GM12892 (cell line): ENCODE measurements around the gene CTPS1. TPM values are rescaled to one million over a fixed set of nuclear protein-coding genes. Genes with fewer than 3 reads are reported as not detected.

ENCODE experiments used
- DNase-seq: peaks from one replicate; pipeline ENCODE4 v3.0.0; 2011; ENCODE audit not compliant: insufficient read length
- FAIRE-seq: peaks from 2 replicates; lab custom pipeline; 2011; peaks lifted over from hg19 to GRCh38; lab: Jason Lieb, UNC
- POLR2A ChIP-seq: IDR thresholded peaks from 2 replicates; pipeline ENCODE4 v1.6.1; 2011; ENCODE audit warnings: low read depth, low read length, control low read depth
- POLR2AphosphoS5 ChIP-seq: IDR thresholded peaks from 2 replicates; pipeline ENCODE4 v1.6.1; 2011; ENCODE audit warnings: low read depth, low read length, control low read depth
- TAF1 ChIP-seq: IDR thresholded peaks from 2 replicates; pipeline ENCODE4 v1.6.1; 2011; ENCODE audit warnings: low read depth, mild to moderate bottlenecking, control low read depth, low read length, borderline replicate concordance
- polyA plus RNA-seq: library from polyadenylated mRNA; unstranded; fragments of >200 nt; gene quantifications from one replicate; pipeline ENCODE4 v1.2.1, GENCODE V29; 2012; ENCODE audit warnings: missing spikeins, inconsistent platforms; ENCODE audit not compliant: missing spikeins

The CTPS1 gene
- 44.6 TPM for polyA plus RNA-seq

DNA sequence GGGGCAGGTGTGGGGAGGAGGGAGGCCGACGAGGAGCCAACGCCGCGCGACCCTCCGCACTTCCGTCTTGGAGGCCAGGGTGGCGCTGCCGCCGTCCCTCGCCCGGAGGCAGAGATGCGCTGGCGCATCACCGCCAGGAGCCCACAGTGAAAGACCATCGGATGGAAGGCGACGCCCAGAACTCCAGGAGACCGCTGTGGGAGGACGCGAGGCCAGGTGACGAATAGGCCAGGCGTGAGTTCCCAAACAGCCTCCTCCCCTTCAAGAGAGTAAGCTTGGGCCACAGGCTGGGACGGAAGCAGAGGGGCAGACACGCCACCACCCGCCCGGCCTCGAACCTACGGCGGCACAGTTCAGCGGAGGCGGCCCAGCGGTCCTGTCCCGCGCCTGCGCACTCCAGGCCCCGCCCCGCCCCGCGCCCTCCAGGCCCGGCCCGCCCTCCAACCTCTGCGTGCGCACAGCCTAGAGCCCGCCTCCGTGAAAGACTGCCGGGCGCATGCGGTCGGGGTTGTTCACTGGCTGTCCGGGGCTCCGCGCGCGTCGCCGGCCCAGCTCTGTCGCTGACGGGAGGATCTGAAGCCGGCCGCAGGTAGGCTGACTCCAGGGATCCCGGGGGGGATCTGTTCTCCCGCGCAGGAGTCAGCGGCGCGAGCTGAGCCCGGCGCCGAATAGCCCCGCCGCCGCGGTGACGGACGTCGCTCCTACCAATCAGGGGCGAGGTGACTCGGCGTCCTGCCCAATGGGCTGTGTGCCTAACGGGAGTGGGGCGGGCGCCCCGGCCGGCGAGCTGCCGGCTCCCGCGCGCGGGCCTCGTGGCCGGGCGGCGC lies at the start of gene CTPS1:
Gene CTPS1, plus strand, starts transcription at position 456 of the 827 bp plus-strand sequence. CDS start 3,595 bp downstream, outside the sequence.
- TF ChIP-seq POLR2AphosphoS5 (peak; percentile 79), TAF1 (peak; percentile 45), POLR2A (peak; percentile 86)
- FAIRE-seq (peak; percentile 96), DNase-seq (peak; percentile 96)

- no peak for TF ChIP-seq POLR2A
- TF ChIP-seq TAF1: no peak
- no peak for TF ChIP-seq POLR2AphosphoS5
- no peak for DNase-seq
- FAIRE-seq: no peak
These were observed 49.1 kb upstream of the CTPS1 start for GRCh38 chr1:40930174-40930964.

GRCh38 chr1:40931601-40932000 lies 47.9 kb upstream of the CTPS1 start:
- TF ChIP-seq POLR2AphosphoS5 (no peak), POLR2A (no peak), TAF1 (no peak)
- DNase-seq (no peak), FAIRE-seq (no peak)

DNA sequence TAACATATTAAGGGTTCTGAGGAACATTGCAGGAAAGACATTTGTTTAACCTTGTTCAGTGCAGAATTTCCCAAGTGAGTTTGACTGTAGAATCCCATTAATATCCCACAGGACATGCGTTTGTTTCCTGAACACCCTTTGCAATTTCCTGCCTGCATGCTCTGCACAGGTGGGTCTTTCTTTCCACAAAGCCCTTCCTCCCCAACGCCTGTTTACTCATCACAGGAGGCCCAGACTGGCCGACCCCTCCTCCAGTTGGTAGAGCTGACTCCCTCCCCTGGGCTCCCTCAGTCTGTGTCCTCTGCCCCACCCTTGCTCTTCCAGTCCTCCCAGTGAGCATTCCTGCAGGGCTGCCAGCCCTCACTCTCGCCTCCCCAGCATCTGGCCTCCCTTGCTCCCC lies 47.5 kb upstream of the CTPS1 start:
- no peak for DNase-seq

DNA sequence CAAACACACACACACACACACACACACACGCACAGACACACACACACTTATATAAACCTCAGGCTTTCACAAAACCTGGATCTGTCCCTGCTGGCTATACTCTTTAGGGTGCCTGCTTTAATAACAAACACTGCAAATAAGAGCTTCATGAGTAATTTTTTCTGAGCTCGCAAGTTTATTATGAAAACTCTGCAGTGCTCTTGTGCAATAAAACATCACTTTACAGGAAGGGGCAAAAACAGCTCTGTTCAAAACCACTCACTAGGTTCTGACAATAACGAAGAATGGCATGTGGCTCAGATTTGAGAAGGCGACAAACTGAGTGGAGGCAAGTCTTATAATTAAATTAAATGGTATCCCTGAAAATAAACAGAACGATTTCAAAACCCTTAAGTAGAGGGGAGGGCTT lies 42.6 kb upstream of the CTPS1 start:
- FAIRE-seq (no peak), DNase-seq (no peak)
- TF ChIP-seq POLR2A: no peak
- no peak for TF ChIP-seq TAF1
- no peak for TF ChIP-seq POLR2AphosphoS5

More for the DNA sequence above, 47.5 kb upstream of the CTPS1 start:
- TF ChIP-seq POLR2AphosphoS5 (no peak), POLR2A (no peak), TAF1 (no peak)
- FAIRE-seq: no peak

DNA sequence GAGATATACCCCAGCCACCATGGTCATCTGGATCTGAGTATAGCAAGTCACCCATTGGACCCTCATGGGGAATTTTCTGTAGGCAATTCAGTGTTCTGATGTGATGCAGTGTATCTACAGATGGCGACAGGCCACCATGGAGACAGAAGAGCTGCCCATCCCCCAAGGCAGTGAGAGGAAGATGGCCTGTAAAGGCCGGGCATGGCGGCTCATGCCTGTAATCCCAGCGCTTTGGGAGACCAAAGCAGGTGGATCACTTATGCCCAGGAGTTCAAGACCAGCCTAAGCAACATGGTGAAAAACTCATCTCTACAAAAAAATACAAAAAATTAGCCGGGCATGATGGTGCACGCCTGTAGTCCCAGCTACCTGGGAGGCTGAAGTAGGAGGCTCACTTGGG lies 41.1 kb upstream of the CTPS1 start:
- no peak for DNase-seq
- TF ChIP-seq POLR2AphosphoS5 (no peak), POLR2A (no peak), TAF1 (no peak)
- no peak for FAIRE-seq

DNA sequence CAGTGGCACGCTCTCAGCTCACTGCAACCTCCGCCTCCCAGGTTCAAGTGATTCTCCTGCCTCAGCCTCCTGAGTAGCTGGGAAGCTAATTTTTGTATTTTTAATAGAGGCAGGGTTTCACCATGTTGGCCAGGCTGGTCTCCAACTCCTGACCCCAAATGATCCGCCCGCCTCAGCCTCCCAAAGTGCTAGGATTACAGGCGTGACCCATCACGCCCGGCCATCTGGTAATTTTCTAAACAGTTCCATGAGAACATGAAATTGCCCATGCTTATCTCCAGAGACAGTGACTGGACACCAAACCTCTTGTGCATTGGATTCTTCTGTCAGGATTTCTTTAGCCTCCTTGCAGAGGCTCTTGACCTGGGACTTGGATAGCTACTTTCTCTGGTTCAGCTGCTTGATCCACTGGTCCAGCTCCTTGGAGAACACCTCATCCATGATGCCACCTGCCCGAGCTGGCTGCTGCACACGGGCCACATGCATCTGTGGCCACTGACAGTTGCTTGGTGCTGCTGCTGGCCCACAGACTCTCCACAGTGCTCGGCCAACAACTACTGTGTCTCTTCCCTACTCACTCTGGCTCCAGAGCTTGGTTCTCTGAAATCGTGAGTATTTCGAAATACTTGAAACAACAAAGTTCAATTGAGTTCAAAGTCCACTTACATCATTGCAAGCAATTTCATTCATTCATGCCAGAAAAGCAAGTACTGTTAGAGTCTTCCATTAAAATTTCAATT lies 40.0 kb upstream of the CTPS1 start:
- FAIRE-seq (no peak), DNase-seq (no peak)
- no peak for TF ChIP-seq POLR2AphosphoS5
- TF ChIP-seq POLR2A: no peak
- TF ChIP-seq TAF1: no peak

GRCh38 chr1:40944326-40944725 lies 35.2 kb upstream of the CTPS1 start:
- DNase-seq: no peak
- FAIRE-seq: no peak
- TF ChIP-seq TAF1: no peak
- no peak for TF ChIP-seq POLR2AphosphoS5
- no peak for TF ChIP-seq POLR2A

- no peak for DNase-seq
- no peak for TF ChIP-seq POLR2AphosphoS5
- no peak for TF ChIP-seq POLR2A
- no peak for TF ChIP-seq TAF1
- no peak for FAIRE-seq
These were observed 34.6 kb upstream of the CTPS1 start for GRCh38 chr1:40944841-40945430.

DNA sequence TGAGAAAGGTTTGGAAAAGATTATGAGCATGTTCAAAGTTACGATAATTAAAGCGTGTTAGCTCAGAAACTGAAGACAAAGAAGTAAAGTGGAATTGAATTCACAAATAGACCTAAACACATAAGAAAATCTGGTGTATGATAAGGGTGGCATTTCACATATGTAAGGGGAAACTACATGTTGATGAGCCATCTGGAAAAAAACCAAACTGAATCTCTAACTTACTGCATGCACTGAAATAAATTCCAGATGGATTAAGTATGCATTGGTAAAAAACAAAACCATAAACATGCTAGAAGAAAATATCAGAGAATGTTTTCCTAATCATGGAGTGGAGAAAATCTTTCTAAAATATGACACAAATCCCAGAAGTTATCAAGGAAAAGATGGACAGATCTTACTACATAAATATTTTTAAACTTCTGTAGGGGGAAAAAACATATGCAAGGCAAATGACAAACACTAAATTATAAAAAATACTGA lies 34.0 kb upstream of the CTPS1 start:
- TF ChIP-seq POLR2A: no peak
- no peak for TF ChIP-seq TAF1
- no peak for TF ChIP-seq POLR2AphosphoS5
- no peak for DNase-seq
- FAIRE-seq: no peak
